NCI-H2227 (cell line): ENCODE data around the gene HS3ST5.
"Not testable (repeated sequence)": the region's sequence is repeated elsewhere in the genome, so short reads cannot be mapped to it uniquely, and the experiment has no call there.

Experiments used
- DNase-seq: peaks from one replicate; lab custom pipeline; 2025; ENCODE audit not compliant: unreplicated experiment; lab: John Stamatoyannopoulos, UW

Gene HS3ST5

GRCh38 chr6:114280239-114280982 is 62.4 kb downstream of the HS3ST5 start:
- no peak for DNase-seq

DNA sequence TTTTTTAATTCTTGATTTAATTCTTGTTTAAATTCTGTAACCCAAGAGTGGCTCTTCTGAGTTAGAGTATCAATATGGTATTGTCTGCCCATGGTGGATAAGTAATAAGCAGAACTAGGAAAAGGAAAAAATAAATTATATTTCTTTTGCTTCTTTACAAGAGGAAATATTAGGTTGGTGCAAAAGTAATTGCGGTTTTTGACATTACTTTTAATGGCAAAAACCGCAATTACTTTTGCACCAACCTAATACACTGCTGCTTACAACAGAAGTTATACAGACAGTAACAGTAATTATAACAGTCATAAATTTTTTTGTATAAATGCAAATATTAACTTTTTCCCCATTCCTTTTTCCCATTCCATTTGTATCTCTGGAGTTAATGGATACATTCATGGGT is 65.6 kb downstream of the HS3ST5 start:
- no peak for DNase-seq

DNA sequence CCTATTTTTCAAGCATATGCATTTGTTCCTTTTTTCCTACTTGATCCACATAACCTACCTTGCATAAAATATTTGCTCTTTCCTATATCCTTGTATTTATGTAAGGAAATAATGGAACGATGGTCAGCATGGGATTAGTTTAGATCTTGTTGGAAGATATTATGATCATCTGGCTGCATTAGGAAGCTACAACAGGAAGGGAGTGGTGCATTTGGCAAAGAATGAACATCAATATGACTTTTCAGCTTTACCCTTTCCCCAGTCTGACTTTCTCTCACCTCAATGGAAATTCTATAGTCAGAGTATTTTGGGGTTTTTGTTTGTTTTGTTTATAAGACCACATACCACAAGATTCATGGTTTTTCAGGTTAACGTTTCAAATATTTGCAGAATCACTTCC is 66.0 kb downstream of the HS3ST5 start:
- no peak for DNase-seq

DNA sequence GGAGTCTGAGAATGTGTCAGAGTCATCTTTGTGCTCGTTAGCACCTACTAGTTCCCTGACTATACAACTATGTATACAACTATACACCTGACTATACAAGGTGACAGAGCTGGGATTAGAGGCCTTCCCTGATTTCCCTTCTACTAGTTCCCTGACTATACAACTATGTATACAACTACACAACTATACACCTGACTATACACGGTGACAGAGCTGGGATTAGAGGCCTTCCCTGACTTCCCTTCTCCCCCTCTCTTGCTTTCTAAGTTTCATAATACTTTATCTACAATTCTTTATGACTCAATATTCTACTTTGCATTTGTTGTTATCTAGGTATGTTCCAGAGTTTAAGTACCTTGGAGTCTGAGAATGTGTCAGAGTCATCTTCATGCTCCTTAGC is 68.0 kb downstream of the HS3ST5 start:
- no peak for DNase-seq

- DNase-seq = no peak
These were observed 70.2 kb downstream of the HS3ST5 start for GRCh38 chr6:114272582-114272981.

DNA sequence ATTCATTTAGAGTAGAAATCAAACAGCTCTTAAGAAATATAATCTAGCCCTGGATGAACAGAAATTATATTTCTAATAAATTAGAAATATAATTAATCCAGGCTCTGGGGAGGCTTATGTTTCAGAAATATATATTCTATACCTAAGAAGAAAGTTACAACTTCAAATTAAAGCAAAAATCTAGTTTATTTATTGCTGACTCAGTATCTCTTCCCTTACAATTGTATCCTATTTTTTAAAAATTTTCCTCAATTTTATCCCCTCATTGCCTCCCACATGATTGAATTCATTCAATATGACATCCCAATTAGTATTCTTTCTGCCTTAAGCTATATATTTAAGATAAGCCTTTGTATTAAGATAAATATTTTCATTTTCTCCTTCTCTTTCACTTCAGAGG is 71.4 kb downstream of the HS3ST5 start:
- DNase-seq = no peak

GRCh38 chr6:114267897-114268296 is 74.9 kb downstream of the HS3ST5 start:
- no peak for DNase-seq

DNA sequence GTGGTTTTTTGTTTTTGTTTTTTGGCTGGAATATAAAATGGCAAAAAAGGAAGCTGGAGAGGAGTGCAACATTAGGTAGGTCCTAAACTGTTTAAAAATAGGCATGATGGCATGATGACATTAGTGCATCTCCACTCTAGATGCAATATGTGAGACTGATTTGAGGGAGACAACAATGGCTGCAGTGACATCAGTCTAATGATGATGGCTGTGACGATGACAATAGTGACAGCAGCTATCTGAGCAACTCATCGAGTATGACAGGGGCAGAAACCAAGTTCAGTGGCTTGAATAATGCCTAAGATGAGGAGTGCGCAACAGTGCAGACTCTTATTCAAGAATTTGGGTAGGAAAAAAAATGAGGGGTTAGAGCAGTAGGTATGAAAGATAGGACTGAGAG is 82.0 kb downstream of the HS3ST5 start:
- DNase-seq = no peak

- no peak for DNase-seq
These were observed 84.4 kb downstream of the HS3ST5 start for GRCh38 chr6:114258376-114258775.

- DNase-seq = no peak
These were observed 89.4 kb downstream of the HS3ST5 start for GRCh38 chr6:114253431-114253830.

DNA sequence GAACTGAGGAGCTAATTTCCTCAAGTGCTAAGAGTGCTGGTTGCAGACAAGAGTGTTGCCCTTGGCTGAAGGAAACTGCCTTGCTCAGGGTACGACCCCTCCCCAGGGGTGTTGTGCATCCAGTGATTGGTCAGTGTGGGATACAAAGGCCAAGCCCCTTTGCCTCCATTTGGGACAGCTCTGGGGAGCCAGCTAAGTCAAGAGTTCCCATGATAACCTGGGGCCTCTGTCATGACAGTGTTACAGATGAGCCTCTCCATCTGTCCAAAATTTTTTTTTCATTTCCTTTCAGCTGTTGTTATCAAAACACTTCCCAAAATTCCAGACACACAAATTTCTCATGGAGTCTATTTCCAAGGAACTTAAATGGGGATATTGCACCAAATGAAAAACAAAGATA is 93.3 kb downstream of the HS3ST5 start:
- no peak for DNase-seq

GRCh38 chr6:114247101-114247500 is 95.7 kb downstream of the HS3ST5 start:
- DNase-seq = no peak

DNA sequence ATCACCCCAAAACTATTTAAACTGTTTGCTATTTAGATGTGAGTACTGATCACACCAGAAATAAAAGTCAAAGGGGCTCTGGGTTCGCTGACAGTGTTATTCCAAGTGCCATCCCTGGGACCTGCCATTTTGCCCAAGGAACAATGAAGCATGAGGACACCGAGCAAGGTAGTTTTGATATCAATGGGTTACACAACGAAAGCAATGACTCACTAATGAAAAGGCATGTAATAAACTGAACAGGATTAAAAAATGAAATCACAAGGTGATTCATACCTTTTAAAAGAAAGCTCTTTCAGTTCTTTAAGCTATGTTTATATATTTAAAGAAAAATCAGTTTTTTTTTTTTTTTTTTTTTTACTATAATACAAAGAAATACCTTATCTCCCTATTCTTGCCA is 102.0 kb downstream of the HS3ST5 start:
- no peak for DNase-seq

DNA sequence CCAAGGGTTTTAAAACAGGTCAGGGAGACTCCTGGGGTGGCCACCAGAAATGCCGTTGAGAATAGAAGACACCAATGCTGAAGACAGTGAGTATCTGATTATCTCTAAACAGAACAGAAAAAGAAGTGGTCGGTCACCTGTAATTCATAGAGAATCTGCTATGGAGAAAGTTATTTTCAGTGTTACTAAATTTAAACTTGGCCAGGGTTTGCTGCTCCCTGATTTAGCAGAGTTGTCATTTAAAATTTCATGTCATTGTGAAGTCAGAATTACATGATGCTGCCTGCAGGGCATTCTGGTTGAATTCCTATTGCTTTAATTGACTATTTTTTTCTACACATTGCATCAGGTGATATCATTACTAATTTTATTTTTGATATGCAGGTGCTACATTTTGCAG is 114.1 kb downstream of the HS3ST5 start:
- no peak for DNase-seq

DNA sequence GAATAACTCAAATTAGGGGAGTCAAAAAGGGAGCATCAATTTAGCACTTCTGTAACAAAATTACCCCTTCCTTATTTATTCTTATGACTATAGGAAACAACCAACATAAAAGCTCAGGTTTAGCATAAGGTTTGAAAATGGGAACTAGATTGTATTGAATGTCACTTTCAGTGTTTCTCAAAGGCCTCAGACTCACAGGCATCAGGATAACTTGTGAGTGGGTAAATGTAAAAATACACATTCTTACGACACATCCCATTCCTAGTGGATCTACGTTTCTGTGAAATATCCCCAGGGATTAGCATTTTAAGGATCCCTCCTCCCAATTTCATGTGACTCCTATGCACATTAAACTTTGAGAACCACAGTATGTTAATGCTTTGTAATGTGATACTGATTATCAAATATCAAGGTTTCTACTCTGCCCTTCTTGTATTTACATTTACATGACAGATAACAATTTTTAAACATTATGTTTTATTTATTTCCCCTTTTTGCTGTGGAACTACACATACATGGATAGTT is 114.8 kb downstream of the HS3ST5 start:
- DNase-seq = no peak

- no peak for DNase-seq
These were observed 122.6 kb downstream of the HS3ST5 start for GRCh38 chr6:114220241-114220640.

- no peak for DNase-seq
These were observed 124.1 kb downstream of the HS3ST5 start for GRCh38 chr6:114218437-114219340.

DNA sequence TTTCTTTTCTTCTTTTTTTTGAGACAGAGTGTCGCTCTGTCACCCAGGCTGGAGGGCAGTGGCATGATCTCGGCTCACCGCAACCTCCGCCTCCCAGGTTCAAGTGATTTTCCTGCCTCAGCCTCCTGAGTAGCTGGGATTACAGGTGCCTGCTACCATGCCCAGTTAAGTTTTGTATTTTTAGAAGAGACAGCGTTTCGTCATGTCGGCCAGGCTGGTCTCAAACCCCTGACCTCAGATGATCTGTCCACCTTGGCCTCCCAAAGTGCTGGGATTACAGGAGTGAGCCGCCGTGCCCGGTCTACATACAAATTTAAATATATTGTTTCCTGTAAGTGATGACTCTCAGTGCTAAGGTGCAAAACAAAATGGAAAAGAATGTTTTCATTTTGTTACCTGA is 124.8 kb downstream of the HS3ST5 start:
- DNase-seq = not testable (repeated sequence)

GRCh38 chr6:114216789-114217467 is 125.9 kb downstream of the HS3ST5 start:
- DNase-seq = no peak

DNA sequence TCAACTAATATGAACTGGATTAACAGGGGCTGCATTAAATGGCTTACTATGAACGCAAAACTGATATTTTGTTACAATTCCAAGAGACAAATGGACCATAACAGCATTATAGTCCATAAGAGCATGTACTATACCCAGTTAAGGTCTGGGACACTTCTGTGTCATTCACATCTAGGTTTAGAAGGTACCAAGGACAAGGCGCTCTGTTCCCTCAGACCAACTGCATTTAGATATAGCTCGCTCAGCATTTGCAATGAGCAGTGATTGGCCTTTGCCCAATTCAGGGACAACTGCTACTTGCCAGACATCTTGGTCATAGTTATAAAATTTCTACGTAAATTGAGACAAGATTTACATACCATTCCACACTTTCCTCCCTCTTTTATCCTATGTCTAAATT is 132.4 kb downstream of the HS3ST5 start:
- no peak for DNase-seq

DNA sequence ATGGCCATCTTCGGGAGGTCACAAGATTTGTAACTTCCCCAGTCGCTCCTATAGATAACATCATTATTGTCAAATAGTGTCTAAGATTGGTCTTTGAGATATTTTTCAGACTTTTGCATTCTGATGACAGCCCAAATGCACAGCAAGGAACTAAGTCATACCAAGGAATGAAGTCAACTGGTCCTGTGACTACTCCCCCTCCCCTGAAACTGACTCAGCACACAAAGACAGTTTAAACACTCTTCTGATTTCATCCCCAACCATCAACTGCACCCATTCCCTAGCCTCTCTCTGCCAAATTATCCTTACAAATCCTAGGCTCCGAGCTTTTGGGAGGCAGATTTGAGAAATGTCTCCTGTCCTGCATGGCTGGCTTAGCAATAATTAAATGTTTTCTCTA is 139.4 kb downstream of the HS3ST5 start:
- DNase-seq = no peak

DNA sequence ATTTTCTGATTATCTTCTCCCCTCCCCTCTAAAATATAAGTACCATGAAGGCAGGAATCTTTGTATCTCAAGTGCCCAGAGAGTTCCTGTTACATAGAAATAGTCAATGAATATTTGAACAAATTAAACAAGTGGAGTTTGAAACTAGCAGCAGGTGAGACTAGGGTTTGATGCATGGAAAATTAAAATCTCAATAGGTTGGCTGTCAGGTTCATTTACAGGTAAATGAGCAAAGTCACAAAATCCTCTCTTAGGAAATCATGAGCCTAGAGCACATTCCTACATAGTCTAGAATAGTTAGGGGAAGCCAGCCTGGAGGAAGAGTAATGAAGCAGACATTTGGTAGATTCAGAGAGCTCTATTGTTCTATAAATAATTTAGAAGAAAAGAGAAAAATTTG is 140.4 kb downstream of the HS3ST5 start:
- no peak for DNase-seq
